ENCODE results near the gene AFAP1.

AFAP1 gene

DNA sequence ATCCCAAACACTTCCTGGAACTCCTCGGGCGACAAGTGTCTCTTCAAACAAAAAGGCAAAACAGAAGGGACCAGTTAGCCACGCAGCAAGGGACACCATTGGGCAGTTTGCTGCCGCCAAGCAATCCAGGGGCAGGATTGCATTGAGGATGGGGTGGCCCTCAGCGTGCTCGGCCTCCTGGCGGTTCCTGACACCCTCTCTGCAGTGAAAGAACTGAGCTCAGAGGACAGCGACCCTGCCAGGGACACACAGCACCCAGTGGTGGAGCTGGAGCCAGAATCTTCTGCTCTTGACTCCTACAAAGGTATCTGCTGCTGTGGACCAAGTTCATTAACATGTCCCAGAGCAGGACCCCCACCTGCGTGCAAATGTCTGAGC lies 27.4 kb upstream of the AFAP1 start:
- H3K36me3 ChIP-seq (ENCODE audit: control insufficient read depth, low read depth, low read length): no peaks in the 10 kb centered on the region
- peaks cover 8% of the 10 kb centered on the region for H3K4me1 ChIP-seq (ENCODE audit: control insufficient read depth, low read depth, low read length)
- no peaks in the 10 kb centered on the region for H3K27me3 ChIP-seq (ENCODE audit: control insufficient read depth, insufficient read depth, low read length)
- no peak overlapping the region for H3K4me3 ChIP-seq (ENCODE audit: low read length)
- H3K9ac ChIP-seq (ENCODE audit: low read length): no peak overlapping the region
- no peak overlapping the region for H3K27ac ChIP-seq (ENCODE audit: low read length)
- H3K9me3 ChIP-seq (ENCODE audit: control insufficient read depth, low read depth, low read length): no peaks in the 10 kb centered on the region

DNA sequence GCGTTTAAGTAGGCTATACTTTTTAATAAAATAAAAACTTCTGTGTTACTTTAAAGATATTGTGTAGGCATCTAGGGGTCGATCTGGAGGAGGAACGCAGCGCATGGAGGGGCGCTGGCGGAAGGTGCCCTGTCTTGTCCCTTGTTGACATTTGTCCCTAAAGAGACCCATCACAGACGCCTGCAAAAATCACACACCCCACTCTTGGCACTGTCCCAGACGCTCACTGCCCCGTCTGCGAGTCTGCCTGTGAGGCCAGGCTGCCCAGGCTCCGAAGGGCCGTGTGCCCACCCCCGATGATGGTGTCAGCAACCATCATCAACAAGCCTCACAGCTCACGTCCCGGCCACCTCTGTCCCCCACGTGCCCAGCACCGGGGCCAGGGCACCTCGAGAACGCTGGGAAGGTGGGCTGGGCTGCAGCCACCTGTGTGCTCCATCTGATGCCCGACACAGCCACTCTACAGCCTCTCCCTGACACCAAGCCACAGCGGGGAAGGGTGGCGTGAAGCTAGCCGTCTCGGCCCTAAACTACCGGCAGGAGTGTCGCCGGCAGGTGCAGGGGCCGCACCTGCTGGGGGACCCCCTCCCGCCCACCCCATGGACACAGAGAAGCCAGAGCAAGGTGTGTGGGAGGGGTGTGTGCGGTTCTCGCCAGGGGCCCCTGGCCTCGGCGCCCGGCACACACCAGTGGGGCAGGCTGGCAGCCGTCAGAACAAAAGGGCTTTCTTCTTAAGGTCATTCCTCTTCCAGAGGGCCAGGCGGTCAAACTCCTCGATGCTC lies 26.8 kb upstream of the AFAP1 start:
- Histone ChIP-seq H3K27me3 (ENCODE audit: control insufficient read depth, insufficient read depth, low read length) (no peaks in the 10 kb centered on the region), H3K36me3 (ENCODE audit: control insufficient read depth, low read depth, low read length) (no peaks in the 10 kb centered on the region), H3K9ac (ENCODE audit: low read length) (no peak overlapping the region), H3K9me3 (ENCODE audit: control insufficient read depth, low read depth, low read length) (no peaks in the 10 kb centered on the region), H3K4me3 (ENCODE audit: low read length) (no peak overlapping the region), H3K27ac (ENCODE audit: low read length) (no peak overlapping the region), H3K4me1 (ENCODE audit: control insufficient read depth, low read depth, low read length) (peaks cover 8% of the 10 kb centered on the region)

DNA sequence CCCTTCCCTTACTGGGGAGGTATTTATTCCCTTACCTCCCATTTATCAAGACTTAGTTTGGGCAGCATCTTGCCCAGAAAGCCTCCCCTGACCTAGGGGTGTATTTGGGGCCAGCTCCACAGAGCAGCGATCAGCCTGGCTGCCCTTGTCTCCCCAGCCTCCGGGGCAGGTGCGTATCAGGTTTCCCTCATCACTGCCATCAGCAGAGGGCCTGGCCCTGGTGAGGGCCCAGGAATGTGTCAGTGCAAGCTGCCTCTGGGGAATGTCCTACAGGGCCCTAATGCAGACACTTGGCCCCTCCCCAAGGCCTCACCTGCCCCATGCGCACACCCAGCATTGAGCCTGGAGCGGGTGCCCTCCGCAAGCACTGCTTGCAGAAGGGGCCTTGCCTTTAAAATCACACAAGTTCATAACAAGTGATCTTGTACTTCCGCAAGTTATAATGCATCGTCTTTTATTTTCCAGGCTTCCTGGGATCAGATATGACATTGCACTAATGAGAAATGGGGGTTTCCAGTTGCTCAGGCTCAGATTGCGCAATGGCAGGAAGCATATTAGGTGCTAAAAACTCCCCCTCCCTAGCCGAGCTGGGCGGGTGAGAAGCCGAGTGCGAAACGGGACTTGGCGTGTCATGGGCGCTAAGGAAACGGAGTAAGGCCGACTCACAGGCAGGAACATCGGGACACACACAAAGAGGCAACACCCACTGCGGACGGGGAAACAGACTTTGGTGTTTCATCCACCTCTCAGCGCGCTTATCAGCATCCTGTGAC lies 25.4 kb upstream of the AFAP1 start:
- Histone ChIP-seq H3K9me3 (ENCODE audit: control insufficient read depth, low read depth, low read length) (no peaks in the 10 kb centered on the region), H3K9ac (ENCODE audit: low read length) (no peak overlapping the region), H3K4me3 (ENCODE audit: low read length) (no peak overlapping the region), H3K4me1 (ENCODE audit: control insufficient read depth, low read depth, low read length) (peaks cover 13% of the 10 kb centered on the region), H3K36me3 (ENCODE audit: control insufficient read depth, low read depth, low read length) (no peaks in the 10 kb centered on the region), H3K27me3 (ENCODE audit: control insufficient read depth, insufficient read depth, low read length) (no peaks in the 10 kb centered on the region), H3K27ac (ENCODE audit: low read length) (no peak overlapping the region)

DNA sequence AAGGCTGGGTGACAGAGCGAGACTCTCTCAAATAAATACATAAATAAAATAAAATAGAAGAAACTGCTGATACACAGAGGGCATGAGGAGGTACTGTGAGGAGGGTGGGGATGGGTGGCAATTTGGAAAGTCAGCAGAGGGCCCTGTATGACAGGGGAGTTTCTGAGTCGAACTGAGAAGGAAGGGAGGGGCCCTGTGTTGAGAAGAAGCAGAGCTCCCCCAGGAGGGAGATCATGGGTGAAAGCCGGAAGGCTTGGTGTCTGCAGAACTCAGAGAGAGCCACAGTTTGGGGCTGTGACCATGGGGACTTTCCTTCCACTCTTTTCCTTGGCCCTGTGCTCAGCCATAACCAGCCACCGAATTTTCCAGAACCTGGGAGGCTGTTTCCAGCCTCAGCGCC lies 24.8 kb upstream of the AFAP1 start:
- Histone ChIP-seq H3K9ac (ENCODE audit: low read length) (no peak overlapping the region), H3K27ac (ENCODE audit: low read length) (no peak overlapping the region), H3K4me1 (ENCODE audit: control insufficient read depth, low read depth, low read length) (peaks cover 9% of the 10 kb centered on the region), H3K36me3 (ENCODE audit: control insufficient read depth, low read depth, low read length) (no peaks in the 10 kb centered on the region), H3K4me3 (ENCODE audit: low read length) (no peak overlapping the region), H3K9me3 (ENCODE audit: control insufficient read depth, low read depth, low read length) (no peaks in the 10 kb centered on the region), H3K27me3 (ENCODE audit: control insufficient read depth, insufficient read depth, low read length) (no peaks in the 10 kb centered on the region)

DNA sequence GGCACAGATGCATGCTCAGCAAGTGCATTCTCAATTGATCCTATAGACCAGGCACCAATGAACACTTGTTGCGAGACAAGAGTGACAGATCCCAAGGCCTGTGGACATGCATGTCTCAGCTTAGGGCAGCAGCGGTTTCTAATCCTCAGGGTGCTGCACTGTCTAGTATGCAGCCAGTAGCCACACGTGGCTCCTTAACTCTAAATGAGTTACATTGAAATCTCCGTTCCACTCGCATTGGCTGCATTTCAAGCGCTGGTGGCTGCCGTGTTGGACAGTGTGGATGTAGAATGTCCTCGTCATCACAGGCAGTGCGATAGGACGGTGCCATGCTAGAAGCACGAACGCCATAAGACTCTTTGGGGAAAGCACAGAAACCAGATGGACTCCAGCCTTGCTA lies 24.0 kb upstream of the AFAP1 start:
- Histone ChIP-seq H3K4me1 (ENCODE audit: control insufficient read depth, low read depth, low read length) (peaks cover 9% of the 10 kb centered on the region), H3K27me3 (ENCODE audit: control insufficient read depth, insufficient read depth, low read length) (no peaks in the 10 kb centered on the region), H3K36me3 (ENCODE audit: control insufficient read depth, low read depth, low read length) (no peaks in the 10 kb centered on the region), H3K27ac (ENCODE audit: low read length) (no peak overlapping the region), H3K9ac (ENCODE audit: low read length) (no peak overlapping the region), H3K4me3 (ENCODE audit: low read length) (no peak overlapping the region), H3K9me3 (ENCODE audit: control insufficient read depth, low read depth, low read length) (no peaks in the 10 kb centered on the region)

DNA sequence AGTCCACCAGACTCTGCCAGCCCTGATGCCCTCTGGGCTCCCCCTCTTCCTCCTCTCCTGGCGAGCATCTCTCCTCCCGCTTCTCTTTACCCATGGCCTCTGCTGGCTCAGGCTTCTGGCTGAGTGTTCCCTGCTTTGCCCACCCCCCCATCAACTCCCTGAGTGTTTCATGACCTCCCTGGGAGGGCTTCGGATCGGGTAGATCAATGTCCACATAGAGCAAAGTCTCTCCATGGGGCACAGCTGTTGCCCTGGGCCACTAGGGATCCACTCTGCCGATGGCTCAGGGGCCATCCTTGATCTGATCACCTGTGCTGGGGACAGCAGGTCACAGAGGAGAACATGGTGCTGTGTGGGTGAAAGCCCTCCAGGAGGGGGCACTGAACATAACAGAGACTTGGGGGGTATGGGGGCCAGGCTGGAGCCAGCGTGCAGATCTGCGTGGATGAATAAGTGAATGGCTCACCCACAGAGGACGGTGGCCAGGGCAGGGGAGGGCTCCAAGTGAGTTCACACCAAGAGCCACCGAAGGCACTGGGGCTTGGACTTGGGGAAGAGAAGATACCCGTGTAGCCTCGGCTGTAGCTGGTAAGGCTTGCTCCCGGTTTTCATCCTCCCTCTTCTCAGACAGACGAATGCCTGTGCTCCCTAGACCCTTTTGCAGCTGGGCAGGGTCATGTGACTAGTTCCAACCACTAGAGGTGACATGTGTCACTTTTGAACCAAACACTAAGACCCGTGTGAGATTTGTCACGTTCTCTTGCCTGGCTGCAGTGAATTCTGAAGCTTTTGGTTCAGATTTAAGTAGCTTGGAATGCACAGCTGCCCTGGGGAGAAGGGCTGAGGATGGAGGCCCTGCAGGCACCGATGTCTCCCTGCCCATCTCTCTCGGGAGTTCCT lies 23.2 kb upstream of the AFAP1 start:
- no peaks in the 10 kb centered on the region for H3K27me3 ChIP-seq (ENCODE audit: control insufficient read depth, insufficient read depth, low read length)
- peaks cover 9% of the 10 kb centered on the region for H3K4me1 ChIP-seq (ENCODE audit: control insufficient read depth, low read depth, low read length)
- H3K27ac ChIP-seq (ENCODE audit: low read length): no peak overlapping the region
- no peaks in the 10 kb centered on the region for H3K9me3 ChIP-seq (ENCODE audit: control insufficient read depth, low read depth, low read length)
- no peak overlapping the region for H3K4me3 ChIP-seq (ENCODE audit: low read length)
- no peak overlapping the region for H3K9ac ChIP-seq (ENCODE audit: low read length)
- H3K36me3 ChIP-seq (ENCODE audit: control insufficient read depth, low read depth, low read length): no peaks in the 10 kb centered on the region

DNA sequence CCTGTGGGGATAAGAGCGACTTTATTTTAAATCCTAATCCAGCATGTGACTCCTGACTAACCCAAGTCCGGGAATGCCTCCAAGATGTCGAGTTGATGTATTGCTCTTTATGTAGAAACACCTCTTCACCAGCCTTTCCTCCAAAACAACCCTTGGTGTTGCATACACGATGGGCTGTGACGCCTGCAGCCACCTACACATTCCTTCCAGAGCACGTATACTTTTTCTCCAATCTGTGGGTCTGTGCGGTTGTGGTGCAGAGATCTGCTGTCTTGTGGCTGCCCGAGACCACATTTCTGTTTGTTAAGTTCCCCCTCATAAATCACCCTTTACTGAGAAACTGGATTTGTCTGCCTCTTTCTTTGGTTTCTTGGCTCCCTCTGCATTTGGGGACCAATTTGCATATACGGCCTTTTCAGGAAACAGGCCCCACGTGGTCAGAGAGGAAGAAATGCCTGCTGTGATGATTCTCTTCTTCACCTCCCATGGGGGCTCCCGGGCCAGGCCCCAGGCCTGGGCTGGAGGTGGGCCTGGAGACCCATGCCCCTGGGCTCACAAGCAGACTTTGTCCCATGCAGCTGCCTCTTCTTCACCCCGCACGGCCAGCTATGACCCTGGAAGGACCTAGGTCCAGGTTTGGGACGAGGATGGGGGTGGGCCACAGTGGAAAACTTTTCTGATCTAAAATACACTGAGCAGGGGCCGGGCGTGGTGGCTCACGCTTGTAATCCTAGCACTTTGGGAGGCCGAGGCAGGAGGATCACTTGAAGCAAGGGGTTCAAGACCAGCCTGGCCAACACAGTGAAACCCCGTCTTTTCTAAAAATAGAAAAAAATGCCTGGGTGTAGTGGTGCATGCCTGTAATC lies 21.4 kb upstream of the AFAP1 start:
- Histone ChIP-seq H3K4me3 (ENCODE audit: low read length) (no peak overlapping the region), H3K4me1 (ENCODE audit: control insufficient read depth, low read depth, low read length) (peaks cover 11% of the 10 kb centered on the region), H3K9me3 (ENCODE audit: control insufficient read depth, low read depth, low read length) (no peaks in the 10 kb centered on the region), H3K27ac (ENCODE audit: low read length) (no peak overlapping the region), H3K27me3 (ENCODE audit: control insufficient read depth, insufficient read depth, low read length) (no peaks in the 10 kb centered on the region), H3K9ac (ENCODE audit: low read length) (no peak overlapping the region), H3K36me3 (ENCODE audit: control insufficient read depth, low read depth, low read length) (no peaks in the 10 kb centered on the region)

DNA sequence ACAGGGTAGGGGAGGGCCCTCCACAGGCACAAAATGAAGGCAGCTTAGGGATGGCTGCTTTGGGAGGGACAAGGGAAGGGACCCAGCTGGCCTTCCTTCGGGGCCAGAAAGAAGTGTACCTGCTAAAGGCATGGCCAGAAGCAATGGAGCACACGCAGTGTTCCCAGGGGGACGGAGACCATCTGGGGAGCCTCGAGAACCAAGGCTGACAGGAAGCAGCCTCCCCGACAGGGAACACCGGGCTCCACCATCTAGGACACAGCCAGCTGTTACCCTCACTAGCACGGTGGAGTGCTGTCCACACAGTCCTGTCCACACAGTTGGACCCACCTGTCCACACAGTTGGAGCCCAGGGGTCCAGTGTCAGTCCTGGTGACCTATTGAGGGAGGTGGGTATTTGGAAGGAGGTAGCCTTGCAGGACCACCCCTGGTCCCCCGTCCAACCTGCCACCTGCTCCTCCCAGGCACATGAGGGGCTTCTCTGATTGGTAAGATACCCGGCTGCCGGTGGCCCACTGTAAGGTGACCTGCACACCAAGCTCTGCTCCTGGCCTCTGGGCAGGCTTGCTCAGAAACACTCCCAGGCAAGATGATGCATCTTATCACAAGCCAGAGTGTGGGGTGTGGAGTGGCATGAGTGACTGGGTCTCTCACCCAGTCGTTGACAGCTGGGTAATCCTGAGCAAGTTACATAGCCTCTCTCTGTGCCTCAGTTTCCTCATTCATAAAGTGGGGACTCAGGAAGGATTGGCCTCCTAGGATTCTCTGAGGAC lies 20.5 kb upstream of the AFAP1 start:
- no peaks in the 10 kb centered on the region for H3K36me3 ChIP-seq (ENCODE audit: control insufficient read depth, low read depth, low read length)
- H3K9ac ChIP-seq (ENCODE audit: low read length): no peak overlapping the region
- no peaks in the 10 kb centered on the region for H3K9me3 ChIP-seq (ENCODE audit: control insufficient read depth, low read depth, low read length)
- H3K4me1 ChIP-seq (ENCODE audit: control insufficient read depth, low read depth, low read length): peaks cover 11% of the 10 kb centered on the region
- no peak overlapping the region for H3K27ac ChIP-seq (ENCODE audit: low read length)
- no peak overlapping the region for H3K4me3 ChIP-seq (ENCODE audit: low read length)
- H3K27me3 ChIP-seq (ENCODE audit: control insufficient read depth, insufficient read depth, low read length): no peaks in the 10 kb centered on the region

DNA sequence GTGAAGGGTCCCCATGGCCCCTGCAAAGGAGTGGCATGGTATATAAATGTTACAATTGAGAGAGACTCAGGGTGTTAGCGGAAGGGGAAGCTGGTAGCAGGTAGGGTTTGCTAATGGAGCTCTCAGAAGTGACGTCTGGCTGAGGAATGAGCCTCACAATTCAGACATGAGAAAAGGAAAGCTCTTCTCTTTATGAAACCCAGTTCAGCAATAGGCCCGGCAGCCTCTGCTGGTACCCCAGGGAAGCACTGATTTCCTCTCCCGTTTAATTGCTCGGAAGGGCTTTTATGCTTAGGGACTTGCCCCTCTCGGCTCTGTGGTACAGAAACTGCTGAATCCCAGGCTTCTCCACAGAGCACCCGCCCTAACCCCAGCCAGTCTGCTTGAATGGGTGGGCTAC lies 19.4 kb upstream of the AFAP1 start:
- Histone ChIP-seq H3K36me3 (ENCODE audit: control insufficient read depth, low read depth, low read length) (no peaks in the 10 kb centered on the region), H3K9me3 (ENCODE audit: control insufficient read depth, low read depth, low read length) (no peaks in the 10 kb centered on the region), H3K4me3 (ENCODE audit: low read length) (no peak overlapping the region), H3K27ac (ENCODE audit: low read length) (no peak overlapping the region), H3K27me3 (ENCODE audit: control insufficient read depth, insufficient read depth, low read length) (no peaks in the 10 kb centered on the region), H3K4me1 (ENCODE audit: control insufficient read depth, low read depth, low read length) (peaks cover 11% of the 10 kb centered on the region), H3K9ac (ENCODE audit: low read length) (no peak overlapping the region)

DNA sequence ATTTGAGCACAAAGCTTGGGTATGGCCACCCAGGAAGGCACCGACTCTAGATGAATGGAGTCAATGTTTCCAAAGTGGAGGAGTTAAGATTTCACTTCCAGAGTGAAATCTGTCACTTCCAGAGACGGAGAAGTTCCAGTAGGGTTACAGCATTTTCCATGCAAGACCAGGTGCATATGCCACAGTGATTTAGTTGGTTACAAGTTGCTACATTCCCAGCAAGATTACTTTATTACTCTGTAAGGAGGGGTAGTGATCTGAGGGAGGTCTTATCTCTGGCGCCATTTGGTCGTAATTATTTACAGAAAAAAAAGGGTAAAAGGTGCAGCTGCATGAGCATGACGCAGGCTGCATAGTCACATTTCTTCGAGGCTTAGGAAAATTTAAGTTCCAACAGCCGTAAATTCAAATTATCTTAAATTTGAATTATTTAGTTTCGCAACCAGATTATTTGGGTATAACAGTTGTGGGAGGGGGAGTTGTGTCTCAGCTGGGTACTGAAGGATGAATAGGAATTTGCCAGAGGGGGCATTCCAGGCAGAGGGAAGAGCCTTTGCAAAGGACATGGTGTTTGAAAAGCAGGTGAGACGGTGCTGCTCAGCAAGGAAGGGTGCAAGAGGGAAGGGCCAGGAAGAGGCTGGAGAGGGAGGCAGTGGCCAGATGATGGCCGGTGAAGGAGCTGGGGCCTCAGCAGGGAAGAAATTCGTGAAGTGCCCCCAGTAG lies 17.4 kb upstream of the AFAP1 start:
- Histone ChIP-seq H3K4me3 (ENCODE audit: low read length) (no peak overlapping the region), H3K9me3 (ENCODE audit: control insufficient read depth, low read depth, low read length) (no peaks in the 10 kb centered on the region), H3K9ac (ENCODE audit: low read length) (no peak overlapping the region), H3K27me3 (ENCODE audit: control insufficient read depth, insufficient read depth, low read length) (no peaks in the 10 kb centered on the region), H3K4me1 (ENCODE audit: control insufficient read depth, low read depth, low read length) (peaks cover 11% of the 10 kb centered on the region), H3K27ac (ENCODE audit: low read length) (no peak overlapping the region), H3K36me3 (ENCODE audit: control insufficient read depth, low read depth, low read length) (no peaks in the 10 kb centered on the region)
